Mucosa of gallbladder (tissue), 1 donor: ENCODE data around the gene GTF2A2. TPM values are rescaled to one million over a fixed set of nuclear protein-coding genes. Genes with fewer than 3 reads are reported as not detected.
"Not testable (repeated sequence)": the region's sequence is repeated elsewhere in the genome, so short reads cannot be mapped to it uniquely, and the experiment has no call there.

ENCODE experiments used
- DNase-seq: peaks from one replicate; pipeline ENCODE4 v3.0.0-alpha.2; 2020; ENCODE audit warnings: low spot score
- total RNA-seq: library from RNA; stranded (reverse); gene quantifications from one replicate; pipeline ENCODE4 v1.2.1, GENCODE V29; 2021
- donor health status: DM: no; HTN: no; CAD: no.

Gene GTF2A2
- total RNA-seq, 1 donor from 2014 or later: 108 TPM

DNA sequence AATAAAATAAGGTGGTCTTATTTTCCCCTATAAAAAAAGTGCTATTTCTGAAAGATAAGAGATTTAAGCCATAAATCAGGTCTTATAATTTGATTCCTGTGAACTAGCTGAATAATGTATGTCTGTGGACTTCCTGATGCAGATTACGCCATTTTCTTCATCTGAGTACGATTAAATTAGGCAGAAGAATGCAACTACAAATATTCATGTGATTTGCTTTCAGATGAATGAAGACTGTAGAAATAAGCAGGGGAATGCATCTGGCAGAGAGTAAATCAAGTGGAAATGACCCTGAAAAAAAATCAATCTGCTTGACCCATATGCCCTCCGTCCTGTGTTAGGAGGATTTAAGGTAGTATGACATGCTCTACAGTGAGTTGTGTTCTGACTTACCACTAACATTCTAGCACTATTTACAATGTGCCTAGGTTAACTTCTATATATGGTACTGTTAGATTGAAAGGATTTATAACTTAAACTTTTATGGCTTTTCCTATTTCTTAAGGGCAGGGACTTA, 17.1 kb upstream of the GTF2A2 start:
- no peak for DNase-seq

DNA sequence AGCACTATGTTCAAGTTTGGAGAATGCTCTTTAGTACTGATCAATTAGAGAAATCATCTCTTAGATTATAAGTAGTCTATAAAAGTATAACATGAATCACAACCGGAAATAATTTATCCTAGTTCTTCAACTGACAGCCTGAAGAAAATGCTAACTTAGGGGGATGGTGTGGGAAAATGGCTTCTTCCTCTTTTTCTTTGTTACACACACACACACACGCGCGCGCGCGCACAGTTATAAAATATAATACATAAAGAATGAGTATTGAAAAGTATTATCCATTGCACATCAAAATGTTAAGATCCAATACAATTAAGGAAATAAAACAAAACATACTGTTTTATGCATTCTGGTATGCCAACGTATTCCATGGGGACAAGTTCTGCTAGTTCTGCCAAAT, 11.2 kb upstream of the GTF2A2 start:
- no peak for DNase-seq

DNA sequence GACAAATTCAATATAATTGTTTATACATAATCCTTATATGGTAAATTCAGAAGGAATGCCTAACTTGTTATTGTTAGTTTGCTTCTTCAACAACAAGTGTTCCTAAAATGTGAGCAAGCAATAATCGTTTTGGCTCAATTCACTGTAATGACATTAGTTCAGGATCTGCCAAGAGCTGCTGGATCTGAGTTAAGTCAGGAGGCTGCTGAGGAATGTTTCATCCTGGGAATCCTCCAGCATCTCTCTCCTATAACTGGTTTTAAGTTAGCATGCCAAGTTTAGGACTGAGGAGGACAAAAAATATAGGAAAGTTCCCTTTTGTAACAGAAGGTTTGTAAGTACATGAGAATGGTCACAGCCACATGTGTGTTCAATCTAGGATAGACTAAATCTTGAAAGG, 4.9 kb upstream of the GTF2A2 start:
- DNase-seq: no peak

DNA sequence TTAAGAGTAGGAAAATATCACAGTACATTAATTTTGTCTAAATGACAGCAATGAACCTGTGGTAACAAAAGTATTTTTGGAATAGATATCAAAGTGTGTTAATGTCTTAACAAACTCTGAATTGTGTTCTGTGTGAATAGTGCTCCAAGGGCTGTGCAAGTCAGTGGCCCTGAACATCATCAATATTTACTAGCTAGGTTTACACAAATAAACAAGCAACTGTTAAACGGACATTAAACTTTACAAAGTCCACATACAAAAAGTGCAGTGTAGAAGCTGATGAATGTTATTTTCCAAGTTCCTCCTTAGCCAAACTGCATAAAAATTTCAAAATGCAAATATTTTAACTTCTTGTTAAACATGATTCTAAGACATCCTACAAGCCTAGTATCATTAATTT, 2.1 kb upstream of the GTF2A2 start:
- no peak for DNase-seq

DNA sequence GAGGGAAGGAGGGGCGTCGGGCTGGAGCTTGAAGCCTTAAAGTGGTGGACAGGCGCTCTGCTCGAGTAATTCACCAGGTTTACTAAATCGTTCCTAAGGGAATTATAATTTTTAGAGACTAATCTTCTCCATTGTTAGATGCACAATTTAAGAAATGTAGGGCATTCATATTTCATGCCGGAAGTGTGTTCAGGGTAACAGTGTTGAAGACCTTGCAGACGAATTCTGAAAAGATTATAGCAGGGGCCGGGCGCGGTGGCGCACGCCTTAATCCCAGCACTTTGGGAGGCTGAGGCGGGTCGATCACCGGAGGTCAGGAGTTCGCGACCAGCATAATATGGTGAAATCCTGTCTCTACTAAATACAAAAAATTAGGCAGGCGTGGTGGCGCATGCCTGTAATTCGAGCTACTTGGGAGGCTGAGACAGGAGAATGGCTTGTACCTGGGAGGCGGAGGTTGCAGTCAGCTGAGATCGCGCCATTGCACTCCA, 365 bp upstream of the GTF2A2 start:
- no peak for DNase-seq

DNA sequence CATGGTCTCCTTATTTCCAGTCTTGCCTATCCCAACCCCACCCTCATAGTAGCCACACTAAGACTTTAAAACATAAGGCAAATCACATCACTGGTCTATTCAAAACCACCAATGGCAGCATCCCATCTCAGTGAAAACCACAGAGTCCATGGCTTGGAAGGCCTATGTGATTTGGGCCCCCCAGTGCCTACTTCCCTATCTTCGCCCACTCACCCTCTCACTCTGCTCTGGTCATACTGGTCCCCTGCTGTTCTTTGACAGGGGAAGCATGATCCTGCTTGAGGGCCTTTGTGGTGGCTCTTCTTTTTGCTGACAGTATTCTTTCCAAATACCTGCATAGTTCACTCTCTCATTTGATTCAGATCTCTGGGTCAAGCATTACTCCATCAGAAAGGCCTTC, 3.3 kb downstream of the GTF2A2 start:
- no peak for DNase-seq

DNA sequence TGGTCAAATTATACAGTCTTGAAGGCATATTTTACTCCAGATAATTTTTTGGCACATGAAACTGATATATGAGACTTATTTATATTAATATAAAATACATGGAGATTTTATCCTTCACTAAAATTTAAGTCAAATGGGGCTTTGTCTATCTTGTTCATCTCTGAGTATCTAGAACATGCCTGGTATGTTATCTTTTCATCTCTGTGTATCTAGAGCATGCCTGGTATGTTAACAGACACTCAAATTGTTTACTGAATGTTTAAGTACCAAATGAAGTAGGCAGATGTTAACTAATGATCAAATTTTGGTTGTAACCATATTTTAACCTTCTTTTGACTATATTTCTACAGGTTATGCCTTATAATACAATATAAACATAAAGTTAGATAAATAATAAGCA, 7.7 kb downstream of the GTF2A2 start:
- no peak for DNase-seq

DNA sequence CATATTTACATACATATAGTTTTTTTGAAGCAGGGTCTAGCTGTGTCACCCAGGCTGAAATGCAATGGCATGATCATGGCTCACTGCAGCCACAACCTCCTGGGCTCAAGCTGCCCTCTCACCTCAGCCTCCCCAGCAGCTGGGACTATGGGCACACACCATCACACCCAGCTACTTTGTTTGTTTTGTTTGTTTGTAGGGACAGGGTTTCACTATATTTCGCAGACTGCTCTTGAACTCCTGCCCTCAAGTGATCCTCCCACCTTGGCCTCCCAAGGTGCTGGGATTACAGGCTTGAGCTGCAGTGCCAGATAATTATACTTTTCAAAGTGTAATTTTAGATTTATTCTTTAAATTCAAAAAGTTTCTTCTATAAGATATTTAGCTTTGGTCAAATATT, 10.2 kb downstream of the GTF2A2 start:
- no peak for DNase-seq

DNA sequence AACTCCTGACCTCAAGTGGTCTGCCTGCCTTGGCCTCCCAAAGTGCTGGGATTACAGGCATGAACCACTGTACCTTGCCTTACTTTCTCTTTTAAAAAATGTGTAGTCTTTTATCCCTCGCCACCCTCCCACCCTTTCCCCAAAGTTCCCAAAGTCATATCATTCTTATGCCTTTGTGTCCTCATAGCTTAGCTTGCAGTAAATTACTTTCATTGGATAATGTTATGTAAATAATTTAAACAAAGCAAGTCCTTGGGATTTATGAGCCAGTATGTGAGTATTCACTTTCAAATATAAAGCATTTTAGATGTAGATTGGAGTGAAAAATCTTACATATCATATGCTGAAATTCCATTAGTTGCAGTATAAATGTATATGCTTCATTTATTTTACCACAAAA, 11.0 kb downstream of the GTF2A2 start:
- DNase-seq: no peak

DNA sequence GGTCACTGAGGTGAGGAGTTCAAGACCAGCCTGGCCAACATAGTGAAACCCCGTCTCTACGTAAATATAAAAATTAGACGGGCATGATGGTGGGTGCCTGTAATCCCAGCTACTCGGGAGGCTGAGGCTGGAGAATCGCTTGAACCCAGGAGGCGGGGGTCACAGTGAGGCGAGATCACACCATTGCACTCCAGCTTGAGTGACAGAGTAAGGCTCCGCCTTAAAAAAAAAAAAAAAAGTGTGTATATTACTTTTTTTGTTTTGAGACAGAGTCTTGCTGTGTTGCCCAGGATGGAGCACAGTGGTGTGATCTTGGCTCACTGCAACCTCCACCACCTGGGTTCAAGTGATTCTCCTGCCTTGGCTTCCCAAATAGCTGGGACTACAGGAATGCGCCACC, 11.5 kb downstream of the GTF2A2 start:
- DNase-seq: not testable (repeated sequence)

DNA sequence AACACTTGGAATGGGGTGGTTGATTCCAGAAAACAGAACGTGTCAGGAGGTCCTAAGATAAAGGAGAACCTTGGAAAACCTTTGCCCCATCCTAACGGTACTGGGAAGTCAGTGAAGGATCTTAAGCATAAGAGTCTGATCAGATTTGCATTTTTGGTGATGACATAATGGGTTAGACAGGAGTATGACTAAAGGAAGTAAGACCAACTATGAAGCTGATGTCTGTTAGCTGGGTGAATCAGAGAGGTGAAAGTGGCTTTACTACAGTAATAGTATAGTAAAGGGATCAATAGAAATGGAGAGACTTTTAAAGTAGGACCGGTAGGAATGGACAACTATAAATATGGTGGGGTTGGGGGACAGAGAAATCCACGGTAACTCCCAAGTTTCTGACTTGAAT, 12.6 kb downstream of the GTF2A2 start:
- DNase-seq: no peak

DNA sequence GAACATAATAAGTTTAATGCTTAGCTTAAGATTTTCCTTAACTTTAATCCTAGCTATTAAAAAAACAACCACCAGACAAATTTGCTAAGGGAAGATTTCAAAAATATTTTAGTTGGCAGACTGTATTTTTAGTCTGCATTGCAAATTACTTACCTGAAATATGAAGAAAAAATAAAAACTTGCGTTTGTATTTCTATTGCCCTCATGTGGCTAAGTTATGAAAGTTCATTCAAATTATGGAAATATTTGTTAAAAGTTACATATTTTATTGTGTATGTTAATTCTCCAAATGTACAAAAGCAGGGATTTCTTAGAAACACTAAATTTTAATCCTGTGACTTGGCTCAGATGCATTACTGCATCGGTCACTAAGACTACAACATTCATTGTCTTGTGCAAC, 15.0 kb downstream of the GTF2A2 start:
- DNase-seq: no peak

DNA sequence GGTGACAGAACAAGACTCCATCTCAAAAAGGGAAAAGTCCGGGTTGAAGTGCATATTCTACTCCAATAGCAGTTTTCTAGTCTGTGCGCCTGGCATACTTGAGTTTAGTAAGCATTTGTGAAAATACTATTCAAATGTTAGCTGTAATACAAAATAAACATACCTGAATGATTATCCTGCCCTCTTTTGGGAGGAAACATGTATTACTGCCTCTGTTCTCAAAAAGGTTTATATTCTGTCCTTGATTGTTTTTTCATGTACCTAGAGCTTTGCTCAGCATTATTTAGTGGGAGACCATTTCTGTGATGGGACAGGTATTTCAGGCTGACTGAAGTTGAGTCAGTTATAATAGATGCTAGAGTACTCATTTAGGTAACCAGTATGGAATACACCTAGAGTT, 19.8 kb downstream of the GTF2A2 start:
- DNase-seq: not testable (repeated sequence)

DNA sequence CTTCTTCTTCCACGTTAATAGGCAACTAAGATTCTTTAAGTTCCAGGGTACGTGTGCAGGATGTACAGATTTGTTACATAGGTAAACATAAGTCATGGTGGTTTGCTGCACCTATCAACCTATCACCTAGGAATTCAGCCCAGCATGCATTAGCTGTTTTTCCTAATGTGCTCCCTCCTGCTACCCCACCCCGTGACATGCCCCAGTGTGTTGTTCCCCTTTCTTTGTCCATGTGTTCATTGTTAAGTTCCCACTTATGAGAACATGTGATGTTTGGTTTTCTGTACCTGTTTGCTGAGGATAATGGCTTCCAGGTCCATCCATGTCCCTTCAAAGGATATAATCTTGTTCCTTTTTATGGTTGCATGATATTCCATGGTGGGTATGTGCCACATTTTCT, 21.1 kb downstream of the GTF2A2 start:
- no peak for DNase-seq

DNA sequence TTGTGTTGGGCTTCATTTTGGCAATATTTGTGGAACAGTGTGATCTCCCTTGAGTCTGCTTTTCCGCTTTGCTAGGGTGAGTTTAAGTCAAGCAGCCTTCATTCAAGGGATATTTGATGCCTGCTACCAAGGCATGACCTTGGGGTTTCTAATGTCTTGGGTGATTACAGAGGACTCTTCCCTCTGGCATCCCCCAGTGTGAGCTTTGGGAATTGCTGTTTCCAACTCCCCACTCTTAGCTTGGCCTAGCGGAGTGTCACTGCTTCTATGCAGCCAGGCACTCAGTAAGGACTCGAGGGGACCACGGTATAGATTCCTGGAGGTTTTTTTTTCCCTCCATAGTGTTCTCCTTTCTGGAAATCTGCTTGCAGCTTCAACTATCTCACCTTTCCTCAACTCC, 24.6 kb downstream of the GTF2A2 start:
- no peak for DNase-seq

DNA sequence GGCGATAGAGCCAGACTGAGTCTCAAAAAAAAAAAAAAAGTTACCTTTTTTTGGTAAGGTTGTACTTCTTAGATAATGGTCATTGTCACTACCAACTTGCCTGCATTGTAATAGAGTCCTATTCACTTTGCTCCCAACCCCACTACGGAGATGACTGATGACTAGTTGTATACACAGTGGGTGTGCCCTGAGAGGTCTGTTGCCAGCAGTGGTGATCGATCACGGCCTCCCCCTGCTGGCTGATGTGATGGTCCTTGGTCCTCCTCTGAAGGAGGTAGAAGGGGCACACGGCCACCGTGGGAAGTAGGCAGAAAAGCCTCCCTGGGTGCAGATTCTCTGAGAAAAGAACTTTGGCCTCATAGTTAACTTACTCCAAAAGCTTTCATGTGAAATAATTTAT, 35.0 kb downstream of the GTF2A2 start:
- peak; percentile 44 for DNase-seq

DNA sequence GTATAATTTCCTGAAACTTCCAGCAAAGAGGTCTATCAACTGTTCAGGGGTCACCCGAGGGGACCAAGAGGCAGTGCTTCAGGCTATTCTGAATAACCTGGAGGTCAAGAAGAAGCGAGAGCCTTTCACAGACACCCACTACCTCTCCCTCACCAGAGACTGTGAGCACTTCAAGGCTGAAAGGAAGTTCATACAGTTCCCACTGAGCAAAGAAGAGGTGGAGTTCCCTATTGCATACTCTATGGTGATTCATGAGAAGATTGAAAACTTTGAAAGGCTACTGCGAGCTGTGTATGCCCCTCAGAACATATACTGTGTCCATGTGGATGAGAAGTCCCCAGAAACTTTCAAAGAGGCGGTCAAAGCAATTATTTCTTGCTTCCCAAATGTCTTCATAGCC, 38.9 kb downstream of the GTF2A2 start:
- no peak for DNase-seq

DNA sequence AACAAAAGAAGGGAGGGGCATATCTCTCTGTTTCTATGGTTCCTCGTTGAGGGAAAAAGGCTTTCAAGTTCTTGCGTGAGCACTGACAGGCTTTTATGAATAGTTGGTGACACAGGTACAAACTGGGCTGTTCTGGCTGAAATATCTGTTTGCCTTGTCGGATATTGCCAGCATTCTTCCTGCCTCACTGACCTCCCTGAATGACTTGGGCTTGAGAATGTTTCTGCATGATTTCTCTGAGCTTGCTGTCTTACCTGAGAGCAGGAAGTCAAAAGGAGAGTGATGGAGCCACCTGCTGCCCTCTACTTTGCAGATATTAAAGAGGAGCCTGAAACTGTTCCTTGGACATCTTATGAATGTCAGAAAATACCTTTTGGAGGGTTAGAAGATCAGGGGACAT, 40.9 kb downstream of the GTF2A2 start:
- peak; percentile 17 for DNase-seq

DNA sequence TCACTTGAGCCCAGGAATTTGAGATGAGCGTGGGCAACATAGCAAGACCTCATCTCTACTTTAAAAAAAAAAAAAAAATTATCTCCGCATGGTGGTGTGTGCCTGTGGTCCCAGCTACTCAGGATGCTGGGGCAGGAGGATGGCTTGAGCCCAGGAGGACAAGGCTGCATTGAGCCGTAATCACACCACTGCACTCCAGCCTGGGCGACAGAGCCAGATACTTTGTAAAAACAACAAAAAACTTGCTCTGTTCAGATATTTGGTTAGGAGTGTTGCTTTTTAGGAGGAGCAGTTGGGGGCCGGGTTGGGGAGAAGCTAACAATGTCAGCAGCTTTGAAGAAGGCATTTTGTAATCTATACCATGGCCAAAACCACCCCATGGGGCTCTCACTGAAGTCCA, 41.7 kb downstream of the GTF2A2 start:
- no peak for DNase-seq

DNA sequence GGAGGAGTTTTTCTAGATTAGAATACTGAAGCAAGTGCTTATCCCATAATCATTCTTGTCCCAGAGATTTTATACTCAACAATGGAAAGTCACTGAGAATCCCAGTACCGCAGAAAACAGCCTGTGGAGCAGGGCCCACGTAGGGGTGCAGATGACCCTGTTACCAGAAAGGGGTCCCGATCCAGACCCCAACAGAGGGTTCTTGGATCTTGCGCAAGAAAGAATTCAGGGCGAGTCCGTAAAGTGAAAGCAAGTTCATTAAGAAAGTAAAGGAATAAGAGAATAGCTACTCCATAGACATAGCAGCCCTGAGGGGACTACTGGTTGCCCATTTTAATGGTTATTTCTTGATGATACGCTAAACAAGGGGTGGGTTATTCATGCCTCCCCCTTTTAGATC, 43.2 kb downstream of the GTF2A2 start:
- DNase-seq: no peak

DNA sequence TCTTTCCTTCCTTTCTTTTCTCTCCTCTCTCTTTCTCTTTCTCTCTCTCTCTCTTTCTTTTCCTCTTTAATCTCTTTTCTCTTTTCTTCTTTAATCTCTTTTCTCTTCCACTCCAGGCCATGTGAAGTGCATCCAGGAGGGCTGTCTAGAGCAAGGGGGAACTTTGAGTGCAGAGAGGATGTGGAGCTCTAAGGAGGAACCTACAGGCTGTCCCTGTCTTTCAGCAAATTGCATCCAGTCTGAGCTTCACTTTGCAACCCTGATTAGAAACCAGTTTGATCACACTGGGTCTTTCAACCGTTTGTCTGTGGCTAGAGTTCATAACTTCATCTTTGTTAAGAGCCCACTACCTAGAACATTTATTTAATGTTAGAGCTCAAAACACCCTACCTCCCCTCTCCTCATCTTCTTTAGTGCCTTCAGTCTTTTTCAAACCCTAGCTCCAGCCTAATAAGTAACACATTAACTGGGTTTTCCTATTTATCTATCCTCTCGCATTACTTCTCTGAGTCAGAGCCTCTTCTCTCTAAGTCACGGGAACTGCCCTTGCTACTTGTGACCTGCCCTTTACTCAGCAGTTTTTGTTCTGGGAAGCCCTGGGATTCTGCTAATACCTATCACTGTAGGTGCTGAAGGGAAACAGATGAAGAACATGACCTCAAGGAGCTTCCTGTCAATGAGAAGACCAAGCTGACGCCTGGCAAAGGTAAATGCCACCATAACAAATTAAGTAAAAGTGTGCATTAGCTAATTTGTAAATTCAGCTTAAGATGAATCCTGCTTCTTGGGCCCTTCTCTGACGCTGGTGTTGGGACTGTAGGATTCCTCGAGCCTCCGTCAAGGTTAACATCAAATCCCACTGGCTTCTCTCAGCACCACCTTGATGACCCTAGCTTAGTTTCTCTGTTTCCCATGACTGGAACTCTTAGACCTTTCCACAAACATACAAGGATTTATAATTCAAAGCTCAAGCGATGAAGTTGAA, 45.7 kb downstream of the GTF2A2 start, which contains the start of gene GCNT3:
Gene GCNT3, plus strand, starts transcription at position 508 of the 985 bp plus-strand sequence. CDS start 6,456 bp downstream, outside the sequence.
- peak; percentile 78 for DNase-seq

DNA sequence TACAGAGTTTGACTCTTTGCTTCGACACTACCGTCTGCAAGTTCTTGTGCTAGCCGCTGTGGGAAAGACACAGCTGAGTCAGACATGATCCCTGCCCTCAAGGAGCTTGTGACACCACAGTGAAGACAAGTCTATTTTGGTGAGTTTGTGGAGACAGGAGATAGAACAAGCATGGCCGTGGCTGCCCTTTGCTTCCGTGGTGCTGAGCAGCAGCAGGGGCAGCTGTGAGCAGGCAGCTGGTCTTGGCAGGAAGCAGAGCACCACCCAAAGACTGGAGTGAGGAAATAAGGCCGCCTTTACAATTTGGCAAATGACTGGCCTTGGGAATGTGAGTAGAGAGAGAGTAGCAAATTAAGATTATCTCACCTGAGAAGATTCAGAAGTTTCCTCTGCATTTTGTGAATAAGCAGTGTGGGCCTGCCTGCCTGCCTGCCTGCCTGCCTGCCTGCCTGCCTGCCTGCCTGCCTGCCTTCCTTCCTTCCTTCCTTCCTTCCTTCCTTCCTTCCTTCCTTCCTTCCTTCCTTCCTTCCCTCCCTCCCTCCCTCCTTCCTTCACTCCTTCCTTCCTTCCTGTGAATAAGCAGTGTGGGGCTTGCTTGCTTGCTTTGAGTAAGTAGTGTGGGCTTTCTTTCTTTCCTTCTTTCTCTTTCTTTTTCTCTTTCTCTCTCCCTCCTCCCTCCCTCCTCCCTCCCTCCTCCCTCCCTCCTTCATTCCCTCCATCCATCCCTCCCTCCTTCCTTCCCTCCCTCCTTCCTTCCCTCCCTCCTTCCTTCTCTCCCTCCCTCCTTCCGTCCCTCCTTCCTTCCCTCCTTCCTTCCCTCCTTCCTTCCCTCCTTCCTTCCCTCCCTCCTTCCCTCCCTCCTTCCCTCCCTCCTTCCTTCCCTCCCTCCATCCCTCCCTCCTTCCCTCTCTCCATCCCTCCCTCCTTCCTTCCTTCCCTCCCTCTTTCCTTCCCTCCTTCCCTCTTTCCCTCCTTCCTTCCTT, 47.3 kb downstream of the GTF2A2 start:
- no peak for DNase-seq
